GM12801 (cell line): ENCODE measurements around the gene NPS.

Source experiments
- TF ChIP-seq, protein P1 (sequence below): IDR thresholded peaks from one replicate; pipeline ENCODE4 v1.5.1; 2011; ENCODE audit warnings: control low read depth; ENCODE audit not compliant: insufficient read length; ENCODE audit errors: extremely low read depth

The NPS gene

DNA sequence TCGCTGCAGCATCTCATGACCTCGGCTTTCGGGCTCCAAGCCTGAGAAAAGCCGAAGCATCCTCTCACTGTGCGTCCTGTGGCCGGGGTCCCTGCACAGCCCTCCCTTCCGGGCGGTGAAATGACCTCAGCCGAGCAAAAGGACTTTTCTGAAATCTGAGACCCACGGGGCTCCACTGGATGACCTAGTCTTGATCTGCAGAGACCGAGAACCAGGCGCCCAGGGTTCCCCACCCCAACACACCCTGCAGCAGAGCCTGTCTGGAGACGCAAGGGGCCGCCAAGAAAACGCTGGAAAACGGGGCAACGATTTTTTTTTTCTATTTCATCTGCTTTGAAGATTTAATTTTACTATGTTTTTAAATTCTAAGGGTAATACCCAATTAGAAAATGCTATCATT, 31.7 kb downstream of the NPS start:
- TF ChIP-seq, protein P1, sequence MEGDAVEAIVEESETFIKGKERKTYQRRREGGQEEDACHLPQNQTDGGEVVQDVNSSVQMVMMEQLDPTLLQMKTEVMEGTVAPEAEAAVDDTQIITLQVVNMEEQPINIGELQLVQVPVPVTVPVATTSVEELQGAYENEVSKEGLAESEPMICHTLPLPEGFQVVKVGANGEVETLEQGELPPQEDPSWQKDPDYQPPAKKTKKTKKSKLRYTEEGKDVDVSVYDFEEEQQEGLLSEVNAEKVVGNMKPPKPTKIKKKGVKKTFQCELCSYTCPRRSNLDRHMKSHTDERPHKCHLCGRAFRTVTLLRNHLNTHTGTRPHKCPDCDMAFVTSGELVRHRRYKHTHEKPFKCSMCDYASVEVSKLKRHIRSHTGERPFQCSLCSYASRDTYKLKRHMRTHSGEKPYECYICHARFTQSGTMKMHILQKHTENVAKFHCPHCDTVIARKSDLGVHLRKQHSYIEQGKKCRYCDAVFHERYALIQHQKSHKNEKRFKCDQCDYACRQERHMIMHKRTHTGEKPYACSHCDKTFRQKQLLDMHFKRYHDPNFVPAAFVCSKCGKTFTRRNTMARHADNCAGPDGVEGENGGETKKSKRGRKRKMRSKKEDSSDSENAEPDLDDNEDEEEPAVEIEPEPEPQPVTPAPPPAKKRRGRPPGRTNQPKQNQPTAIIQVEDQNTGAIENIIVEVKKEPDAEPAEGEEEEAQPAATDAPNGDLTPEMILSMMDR: no peak

DNA sequence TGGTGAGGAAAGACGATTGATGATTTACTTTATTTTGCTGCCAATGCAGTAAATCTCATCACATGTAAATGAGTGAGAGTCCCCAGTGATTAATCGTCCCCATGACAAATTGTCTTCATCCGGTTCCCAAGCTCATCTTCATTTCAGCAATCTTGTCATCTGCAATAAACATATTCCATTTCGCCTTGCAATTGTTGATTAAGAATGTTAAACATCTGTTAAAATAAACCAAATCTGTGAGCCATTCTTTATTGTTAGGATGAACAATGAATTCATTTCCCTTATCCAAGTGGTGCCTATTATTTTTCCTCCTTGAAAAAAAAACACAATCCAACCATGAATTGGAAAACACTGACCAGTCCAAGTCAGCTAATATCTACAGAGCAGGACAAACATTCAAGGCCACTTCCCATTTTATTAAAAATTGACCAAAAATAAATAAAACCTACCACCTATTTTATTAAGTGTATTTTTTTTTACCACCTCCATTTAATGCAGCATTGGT, 36.5 kb downstream of the NPS start:
- TF ChIP-seq, protein P1: no peak

DNA sequence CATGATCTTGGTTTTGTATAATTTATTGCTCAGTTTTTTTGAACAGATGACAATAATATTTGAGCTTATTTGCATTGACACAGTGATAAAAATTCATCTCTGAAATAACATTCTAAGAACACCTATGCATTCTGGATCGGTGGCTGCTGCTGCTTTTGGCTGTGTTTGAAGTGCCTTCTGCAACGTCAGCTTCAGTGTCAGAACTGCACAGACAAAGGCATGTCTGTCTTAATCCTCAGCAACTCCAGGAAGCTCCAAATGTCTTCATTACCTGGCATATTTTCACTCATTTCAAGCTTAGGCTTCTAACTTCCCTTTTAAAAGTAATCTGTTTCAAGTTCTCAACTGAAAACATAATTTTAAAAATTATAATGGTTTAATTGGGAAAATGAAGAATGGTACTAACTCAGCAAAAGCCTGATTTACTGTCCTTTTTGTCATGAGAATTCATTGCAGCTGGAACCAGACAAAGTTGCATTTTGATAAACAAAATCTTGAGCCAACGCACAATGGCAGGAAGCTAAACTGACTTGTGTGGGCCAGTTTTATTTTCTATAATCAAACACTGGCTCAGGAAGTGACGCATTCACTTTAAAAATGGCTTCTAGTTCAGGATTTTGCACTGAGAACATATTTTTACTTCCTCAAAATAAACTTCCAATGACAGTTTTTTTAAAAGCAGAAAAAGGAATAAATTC, 38.7 kb downstream of the NPS start:
- TF ChIP-seq, protein P1: no peak

DNA sequence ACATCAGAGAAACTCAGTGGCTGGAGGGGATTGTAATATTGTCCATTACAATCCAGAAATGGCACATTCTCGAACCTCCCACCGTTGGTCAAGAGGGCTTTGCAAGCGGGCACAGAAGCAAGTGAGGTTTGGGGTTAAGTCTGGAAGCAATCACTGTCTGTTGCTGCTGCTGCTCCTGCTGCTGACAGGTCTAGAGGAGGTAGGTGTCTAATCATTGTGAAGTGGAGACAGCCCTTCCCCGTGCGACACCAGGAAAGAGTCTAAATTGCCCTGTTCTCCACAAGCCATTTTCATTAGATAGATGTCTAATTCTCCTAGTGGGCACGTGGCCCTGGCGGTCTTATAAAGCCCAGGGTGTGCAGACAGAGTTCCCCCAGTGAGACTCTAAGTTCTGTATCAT, 43.5 kb downstream of the NPS start:
- TF ChIP-seq, protein P1: no peak

DNA sequence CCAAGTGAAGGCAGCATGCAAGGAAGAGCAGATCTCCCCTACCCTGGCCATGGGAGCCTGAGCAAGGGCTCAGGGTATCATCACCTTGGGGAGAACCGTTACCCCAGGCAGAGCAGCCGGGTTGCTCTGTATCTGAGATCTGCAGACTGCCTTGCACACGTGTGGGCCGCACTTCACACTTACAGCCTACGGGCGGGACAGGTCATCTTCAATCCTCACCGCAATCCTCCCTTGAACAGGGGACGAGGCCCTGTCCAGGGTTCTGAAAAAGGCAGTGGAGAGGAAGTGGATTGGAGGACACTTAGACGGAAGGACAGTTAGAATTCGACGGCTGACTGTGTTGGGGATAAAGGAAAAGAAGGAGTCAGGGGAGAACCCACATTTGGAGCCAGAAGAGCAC, 51.4 kb downstream of the NPS start:
- TF ChIP-seq, protein P1: no peak
